AG04449 (cell line): ENCODE measurements around the gene SEC62.

Experiments
- CTCF ChIA-PET: fragments of 350-600 bp; formaldehyde crosslinking; extraction: SDS; loops from one replicate; lab custom pipeline; 2021; ENCODE audit warnings: antibody characterized with exemption; lab: Yijun Ruan, JAX
- POLR2A ChIA-PET: fragments of 400-600, 350-600 bp; formaldehyde crosslinking; extraction: SDS; loops from one replicate; lab custom pipeline; 2020; ENCODE audit warnings: antibody characterized with exemption, inconsistent platforms; lab: Yijun Ruan, JAX
- DNase-seq: peaks from one replicate; pipeline ENCODE4 v3.0.0-alpha.2; 2010; ENCODE audit warnings: low read depth, low spot score
- H3K4me3 ChIP-seq: 2 replicates; pipeline ENCODE4 v1.5.1; 2011; ENCODE audit warnings: low read depth, mild to moderate bottlenecking, control low read depth, low read length
- TF ChIP-seq, protein P1 (sequence below): IDR thresholded peaks from one replicate; pipeline ENCODE4 v1.5.1; 2011; ENCODE audit warnings: mild to moderate bottlenecking, moderate library complexity, low read length, control low read depth, inconsistent platforms; ENCODE audit not compliant: insufficient read depth; ENCODE audit errors: missing control alignments

The SEC62 gene

GRCh38 chr3:169939320-169939719 is 27.3 kb upstream of the SEC62 start:
- ChIA-PET CTCF (interaction anchor here (0.7 kb wide), 1 partner anchor 956 kb away, joined by 4 read pairs; no protein-coding TSS in a partner anchor), POLR2A (no interaction called here)
- no peak overlapping the region for H3K4me3 ChIP-seq
- TF ChIP-seq, protein P1, sequence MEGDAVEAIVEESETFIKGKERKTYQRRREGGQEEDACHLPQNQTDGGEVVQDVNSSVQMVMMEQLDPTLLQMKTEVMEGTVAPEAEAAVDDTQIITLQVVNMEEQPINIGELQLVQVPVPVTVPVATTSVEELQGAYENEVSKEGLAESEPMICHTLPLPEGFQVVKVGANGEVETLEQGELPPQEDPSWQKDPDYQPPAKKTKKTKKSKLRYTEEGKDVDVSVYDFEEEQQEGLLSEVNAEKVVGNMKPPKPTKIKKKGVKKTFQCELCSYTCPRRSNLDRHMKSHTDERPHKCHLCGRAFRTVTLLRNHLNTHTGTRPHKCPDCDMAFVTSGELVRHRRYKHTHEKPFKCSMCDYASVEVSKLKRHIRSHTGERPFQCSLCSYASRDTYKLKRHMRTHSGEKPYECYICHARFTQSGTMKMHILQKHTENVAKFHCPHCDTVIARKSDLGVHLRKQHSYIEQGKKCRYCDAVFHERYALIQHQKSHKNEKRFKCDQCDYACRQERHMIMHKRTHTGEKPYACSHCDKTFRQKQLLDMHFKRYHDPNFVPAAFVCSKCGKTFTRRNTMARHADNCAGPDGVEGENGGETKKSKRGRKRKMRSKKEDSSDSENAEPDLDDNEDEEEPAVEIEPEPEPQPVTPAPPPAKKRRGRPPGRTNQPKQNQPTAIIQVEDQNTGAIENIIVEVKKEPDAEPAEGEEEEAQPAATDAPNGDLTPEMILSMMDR: no peak
- DNase-seq: no peak

- DNase-seq: no peak
- CTCF ChIA-PET: no interaction called here
- POLR2A ChIA-PET: no interaction called here
- TF ChIP-seq, protein P1: no peak
- no peak overlapping the region for H3K4me3 ChIP-seq
Observed at GRCh38 chr3:169939751-169940150, 26.9 kb upstream of the SEC62 start.

DNA sequence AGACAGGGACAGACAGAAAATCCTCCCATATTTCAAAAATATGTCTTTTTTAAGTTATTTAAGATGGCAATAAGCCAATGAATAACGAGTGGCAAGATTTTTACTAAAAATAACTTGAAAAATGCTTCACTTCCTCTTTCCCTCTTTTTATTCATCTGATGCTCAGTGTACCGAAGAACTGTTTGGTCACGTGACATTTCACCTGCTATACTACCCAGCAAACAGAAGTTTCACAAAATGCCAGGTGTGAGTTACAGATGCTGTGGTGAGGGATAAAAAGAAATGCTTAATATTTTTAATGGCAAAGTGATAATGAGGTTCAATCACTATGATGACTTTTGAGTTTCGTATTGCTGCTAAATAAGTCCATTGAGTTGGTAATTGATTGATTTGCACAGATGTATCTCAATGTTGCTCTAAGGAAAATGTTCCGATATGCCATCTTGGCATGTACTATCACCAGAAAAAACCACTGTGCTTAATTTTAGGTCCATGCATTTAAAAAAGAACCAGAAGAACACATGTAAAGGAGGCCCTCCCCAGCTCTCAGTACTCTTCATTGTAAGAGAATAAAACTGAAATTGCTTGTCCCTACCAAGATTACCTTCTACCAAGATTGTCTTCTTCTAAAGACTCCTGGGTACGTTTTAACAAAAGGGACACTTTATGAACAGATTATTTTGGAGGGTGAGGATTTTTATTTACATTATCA is 26.0 kb upstream of the SEC62 start:
- no peak overlapping the region for H3K4me3 ChIP-seq
- TF ChIP-seq, protein P1: no peak
- no peak for DNase-seq
- POLR2A ChIA-PET: no interaction called here
- CTCF ChIA-PET: no interaction called here

- DNase-seq: no peak
- CTCF ChIA-PET: no interaction called here
- TF ChIP-seq, protein P1: no peak
- no peak overlapping the region for H3K4me3 ChIP-seq
- POLR2A ChIA-PET: no interaction called here
Observed at GRCh38 chr3:169945313-169945712, 21.3 kb upstream of the SEC62 start.

- TF ChIP-seq, protein P1: no peak
- CTCF ChIA-PET: no interaction called here
Observed at GRCh38 chr3:169946336-169946735, 20.3 kb upstream of the SEC62 start.

GRCh38 chr3:169948559-169949448 is 17.8 kb upstream of the SEC62 start:
- no peak overlapping the region for H3K4me3 ChIP-seq
- DNase-seq: no peak
- TF ChIP-seq, protein P1: no peak
- ChIA-PET POLR2A (no interaction called here), CTCF (no interaction called here)

More at GRCh38 chr3:169946336-169946735, 20.3 kb upstream of the SEC62 start:
- DNase-seq: no peak
- POLR2A ChIA-PET: no interaction called here
- no peak overlapping the region for H3K4me3 ChIP-seq
